HCT116 (cell line): ENCODE results near the gene CENPP. TPM values are rescaled to one million over a fixed set of nuclear protein-coding genes. Genes with fewer than 3 reads are reported as not detected.

Experiments used
- ATAC-seq: fragments of 200-7000 bp; cut with Tn5 transposase; 2 replicates; pipeline ENCODE4 v1.9.1; 2020; ENCODE audit warnings: mild to moderate bottlenecking, moderate library complexity
- BruUV-seq: library from RNA; stranded (reverse); fragments of 400-500 nt; replicated peaks from 2 replicates; lab custom pipeline; 2021; lab: Mats Ljungman, UMichigan
- CTCF ChIA-PET: fragments of 300-600 bp; sonication (Branson Sonifier 250); formaldehyde crosslinking; loops from one replicate; lab custom pipeline; 2021; ENCODE audit warnings: antibody characterized with exemption; lab: Charles Lee
- POLR2A ChIA-PET: fragments of 300-600, 350-600 bp; sonication (Branson Sonifier 250); formaldehyde crosslinking; loops from one replicate; lab custom pipeline; 2021; ENCODE audit warnings: antibody characterized with exemption; lab: Charles Lee
- RAD21 ChIA-PET, 2 experiments: fragments of 300-600 bp; sonication (Branson Sonifier 250); formaldehyde crosslinking; loops; one replicate each; lab custom pipeline; 2023; ENCODE audit warnings: low total read pairs in 2 of 2; ENCODE audit not compliant: uncharacterized antibody in 2 of 2, unreplicated experiment in 2 of 2, low non-redundant PET in 1 of 2; lab: Charles Lee
- DNase-seq: peaks from one replicate; pipeline ENCODE4 v3.0.0-alpha.2; 2010; ENCODE audit warnings: low read depth, low spot score
- H2AFZ ChIP-seq: fragments of 200-600 bp; shearing (Covaris generic), sonication (generic); 2 replicates; pipeline ENCODE4 v1.6.1; 2017; ENCODE audit warnings: low read depth, mixed run types, mixed read lengths, antibody characterized with exemption, low read length; ENCODE audit not compliant: poor library complexity, severe bottlenecking
- H3K27ac ChIP-seq: 2 replicates; pipeline ENCODE4 v1.5.1; 2012; ENCODE audit warnings: low read depth, low read length
- H3K27me3 ChIP-seq: fragments of 200-600 bp; sonication (generic); 2 replicates; pipeline ENCODE4 v1.6.1; 2016; ENCODE audit warnings: mixed run types, low read length, mixed read lengths; ENCODE audit not compliant: insufficient read depth
- H3K36me3 ChIP-seq, 2 experiments: fragments of 200-500 bp in 1 of 2; fragments of 200-600 bp in 1 of 2; sonication (Bioruptor generic) in 1 of 2; sonication (generic) in 1 of 2; 2 replicates each; pipeline versions ENCODE4 v1.5.1 to v1.6.1; 2014 to 2016; ENCODE audit warnings: low read length in 2 of 2, inconsistent platforms in 1 of 2, mixed read lengths in 1 of 2, mixed run types in 1 of 2; ENCODE audit not compliant: insufficient read depth in 2 of 2, control insufficient read depth in 1 of 2
- H3K4me1 ChIP-seq, 2 experiments: fragments of 200-600 bp in 1 of 2; sonication (generic) in 1 of 2; 2 replicates each; pipeline versions ENCODE4 v1.5.1 to v1.6.1; 2012 to 2017; ENCODE audit warnings: low read length in 2 of 2, inconsistent platforms in 1 of 2, mild to moderate bottlenecking in 1 of 2, mixed read lengths in 1 of 2, mixed run types in 1 of 2, moderate library complexity in 1 of 2; ENCODE audit not compliant: insufficient read depth in 2 of 2, control insufficient read depth in 1 of 2
- H3K4me2 ChIP-seq: fragments of 200-600 bp; sonication (generic); 2 replicates; pipeline ENCODE4 v1.6.1; 2017; ENCODE audit warnings: mixed run types, low read length, mixed read lengths
- H3K4me3 ChIP-seq, 2 experiments: fragments of 200-600 bp in 1 of 2; sonication (generic) in 1 of 2; replicated peaks in 1 of 2; 2 replicates each; pipeline ENCODE4 v1.5.1; 2011 to 2016; ENCODE audit warnings: low read length in 2 of 2, control low read depth in 1 of 2, low read depth in 1 of 2, mild to moderate bottlenecking in 1 of 2, mixed read lengths in 1 of 2, mixed run types in 1 of 2
- H3K79me2 ChIP-seq: fragments of 200-600 bp; sonication (generic); 2 replicates; pipeline ENCODE4 v1.6.1; 2017; ENCODE audit warnings: mild to moderate bottlenecking, mixed run types, low read length, moderate library complexity, mixed read lengths; ENCODE audit not compliant: insufficient read depth
- H3K9ac ChIP-seq: fragments of 200-600 bp; sonication (generic); 2 replicates; pipeline ENCODE4 v1.6.1; 2016; ENCODE audit warnings: low read length, mixed read lengths
- H3K9me2 ChIP-seq: fragments of 200-600 bp; sonication (generic), shearing (Covaris generic); 2 replicates; pipeline ENCODE4 v1.6.1; 2017; ENCODE audit warnings: mixed run types, mild to moderate bottlenecking, moderate library complexity; ENCODE audit not compliant: insufficient read depth
- H3K9me3 ChIP-seq, 2 experiments: fragments of 200-500 bp in 1 of 2; fragments of 200-600 bp in 1 of 2; sonication (Bioruptor generic) in 1 of 2; sonication (generic) in 1 of 2; 2 replicates each; pipeline ENCODE4 v1.6.1; 2014 to 2017; ENCODE audit warnings: low read length in 2 of 2, mixed read lengths in 2 of 2, inconsistent platforms in 1 of 2, low read depth in 1 of 2, mild to moderate bottlenecking in 1 of 2, mixed run types in 1 of 2, moderate library complexity in 1 of 2; ENCODE audit not compliant: control insufficient read depth in 1 of 2, insufficient read depth in 1 of 2
- H4K20me1 ChIP-seq: fragments of 200-600 bp; sonication (generic), shearing (Covaris generic); 2 replicates; pipeline ENCODE4 v1.6.1; 2017; ENCODE audit warnings: mixed run types, mild to moderate bottlenecking, moderate library complexity; ENCODE audit not compliant: insufficient read depth
- CBX3 ChIP-seq: IDR thresholded peaks from 2 replicates; pipeline ENCODE4 v1.6.1; 2012; ENCODE audit warnings: low read depth
- CEBPB ChIP-seq: IDR thresholded peaks from 2 replicates; pipeline ENCODE4 v1.6.1; 2012; ENCODE audit warnings: low read depth
- EGR1 ChIP-seq: IDR thresholded peaks from 2 replicates; pipeline ENCODE4 v1.6.1; 2012; ENCODE audit warnings: low read depth
- ELF1 ChIP-seq: IDR thresholded peaks from 2 replicates; pipeline ENCODE4 v1.6.1; 2012; ENCODE audit warnings: low read depth, borderline replicate concordance
- EZH2 ChIP-seq: fragments of 200-600 bp; sonication (generic); IDR thresholded peaks from 2 replicates; pipeline ENCODE4 v1.6.1; 2017; ENCODE audit warnings: antibody characterized with exemption, mixed run types
- EZH2phosphoT487 ChIP-seq: fragments of 200-600 bp; IDR thresholded peaks from 2 replicates; pipeline ENCODE4 v1.6.1; 2018; ENCODE audit warnings: antibody characterized with exemption, borderline replicate concordance
- FOSL1 ChIP-seq: IDR thresholded peaks from 2 replicates; pipeline ENCODE4 v1.6.1; 2012; ENCODE audit warnings: low read depth
- JUND ChIP-seq: IDR thresholded peaks from 2 replicates; pipeline ENCODE4 v1.6.1; 2012
- POLR2A ChIP-seq: IDR thresholded peaks from 2 replicates; pipeline ENCODE4 v1.7.0; 2011; ENCODE audit warnings: borderline replicate concordance; ENCODE audit not compliant: insufficient read depth, insufficient read length; ENCODE audit errors: extremely low read depth
- POLR2AphosphoS5 ChIP-seq: IDR thresholded peaks from 2 replicates; pipeline ENCODE4 v1.6.1; 2011; ENCODE audit warnings: mild to moderate bottlenecking, low read depth, low read length, moderate library complexity
- SRF ChIP-seq: IDR thresholded peaks from 2 replicates; pipeline ENCODE4 v1.6.1; 2012; ENCODE audit warnings: low read depth
- TCF7L2 ChIP-seq: IDR thresholded peaks from 2 replicates; pipeline ENCODE4 v1.7.0; 2011; ENCODE audit warnings: borderline replicate concordance, inconsistent platforms; ENCODE audit not compliant: insufficient read depth, insufficient read length; ENCODE audit errors: extremely low read depth
- YY1 ChIP-seq: IDR thresholded peaks from 2 replicates; pipeline ENCODE4 v1.6.1; 2011; ENCODE audit warnings: low read length, low read depth, moderate library complexity, mild to moderate bottlenecking; ENCODE audit not compliant: insufficient replicate concordance; ENCODE audit errors: extremely low read depth
- ZFX ChIP-seq: fragments of 450-650 bp; IDR thresholded peaks from 2 replicates; pipeline ENCODE4 v1.6.1; 2017
- ZNF274 ChIP-seq: fragments of 200-500 bp; sonication (Bioruptor generic); IDR thresholded peaks from 2 replicates; pipeline ENCODE4 v1.6.1; 2014; ENCODE audit warnings: mild to moderate bottlenecking, low read depth, low read length, inconsistent platforms
- intact Hi-C: fragments of 100-400 bp; cut with micrococcal nuclease; formaldehyde crosslinking; loops from 2 replicates; pipeline ENCODE4 v1.10.0; 2022
- total RNA-seq: library from RNA; stranded (reverse); gene quantifications from one replicate; pipeline ENCODE4 v1.2.1, GENCODE V29; 2021; ENCODE audit not compliant: unreplicated experiment
- TF ChIP-seq, protein P1 (sequence below): IDR thresholded peaks from 2 replicates; pipeline ENCODE4 v1.6.1; 2011; ENCODE audit warnings: mild to moderate bottlenecking, low read length, moderate library complexity; ENCODE audit not compliant: insufficient replicate concordance; ENCODE audit errors: extremely low read depth
- TF ChIP-seq, protein P2 (sequence below): IDR thresholded peaks from 2 replicates; pipeline ENCODE4 v1.6.1; 2012
- TF ChIP-seq, protein P3 (sequence below): IDR thresholded peaks from 2 replicates; pipeline ENCODE4 v1.6.1; 2012
- TF ChIP-seq, protein P4 (sequence below), 3 experiments: fragments of 200-600 bp in 1 of 3; sonication (generic) in 1 of 3; IDR thresholded peaks in 2 of 3; conservative IDR thresholded peaks in 1 of 3; 2 replicates each; pipeline ENCODE4 v1.5.1; 2012 to 2017; ENCODE audit warnings: low read depth in 2 of 3, low read length in 2 of 3, antibody characterized with exemption in 1 of 3, borderline replicate concordance in 1 of 3, control low read depth in 1 of 3, mild to moderate bottlenecking in 1 of 3, mixed read lengths in 1 of 3, mixed run types in 1 of 3, moderate library complexity in 1 of 3; ENCODE audit not compliant: insufficient read depth in 1 of 3

CENPP gene
- total RNA-seq, 1 experiment from 2014 or later = 7.0 TPM

DNA sequence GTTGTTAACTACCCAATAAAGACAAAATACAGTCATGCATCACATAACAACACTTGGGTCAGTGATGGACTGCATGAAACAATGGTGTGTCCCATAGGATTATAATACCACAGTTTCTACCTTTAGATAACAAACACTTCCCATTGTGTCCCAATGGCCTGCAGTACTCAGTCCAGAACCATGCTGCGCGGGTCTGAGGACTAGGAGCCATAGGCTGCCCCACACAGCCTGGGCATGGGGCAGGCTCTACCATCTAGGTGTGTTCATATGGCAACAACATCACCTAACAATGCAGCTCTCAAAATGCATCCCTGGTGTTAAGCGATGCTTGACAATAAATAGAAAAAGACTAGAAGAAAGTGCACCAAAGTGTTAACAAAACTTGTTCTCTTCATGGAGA lies 337.4 kb downstream of the CENPP start:
- no peaks in the 10 kb centered on the region for H3K9me2 ChIP-seq
- intact Hi-C loops = no loop called here
- H3K4me3 ChIP-seq = no peak overlapping the region
- no peaks in the 10 kb centered on the region for H3K27me3 ChIP-seq
- H2AFZ ChIP-seq = no peak overlapping the region
- BruUV-seq = no TSS peak
- no peak overlapping the region for H3K4me2 ChIP-seq
- ChIA-PET POLR2A (no interaction called here), CTCF (no interaction called here), RAD21 (no interaction called here)
- H3K36me3 ChIP-seq = peaks cover 3 to 10% of the 10 kb centered on the region in 2 experiments; a peak in 2 of 4 replicates
- no peaks in the 10 kb centered on the region; a peak in 1 of 4 replicates for H3K4me1 ChIP-seq
- no peaks in the 10 kb centered on the region for H4K20me1 ChIP-seq
- no peak for ATAC-seq
- no peaks in the 10 kb centered on the region for H3K9me3 ChIP-seq
- TF ChIP-seq, protein P1, sequence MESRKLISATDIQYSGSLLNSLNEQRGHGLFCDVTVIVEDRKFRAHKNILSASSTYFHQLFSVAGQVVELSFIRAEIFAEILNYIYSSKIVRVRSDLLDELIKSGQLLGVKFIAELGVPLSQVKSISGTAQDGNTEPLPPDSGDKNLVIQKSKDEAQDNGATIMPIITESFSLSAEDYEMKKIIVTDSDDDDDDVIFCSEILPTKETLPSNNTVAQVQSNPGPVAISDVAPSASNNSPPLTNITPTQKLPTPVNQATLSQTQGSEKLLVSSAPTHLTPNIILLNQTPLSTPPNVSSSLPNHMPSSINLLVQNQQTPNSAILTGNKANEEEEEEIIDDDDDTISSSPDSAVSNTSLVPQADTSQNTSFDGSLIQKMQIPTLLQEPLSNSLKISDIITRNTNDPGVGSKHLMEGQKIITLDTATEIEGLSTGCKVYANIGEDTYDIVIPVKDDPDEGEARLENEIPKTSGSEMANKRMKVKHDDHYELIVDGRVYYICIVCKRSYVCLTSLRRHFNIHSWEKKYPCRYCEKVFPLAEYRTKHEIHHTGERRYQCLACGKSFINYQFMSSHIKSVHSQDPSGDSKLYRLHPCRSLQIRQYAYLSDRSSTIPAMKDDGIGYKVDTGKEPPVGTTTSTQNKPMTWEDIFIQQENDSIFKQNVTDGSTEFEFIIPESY = no peak
- TF ChIP-seq EZH2phosphoT487 = no peak
- TF ChIP-seq, protein P2, sequence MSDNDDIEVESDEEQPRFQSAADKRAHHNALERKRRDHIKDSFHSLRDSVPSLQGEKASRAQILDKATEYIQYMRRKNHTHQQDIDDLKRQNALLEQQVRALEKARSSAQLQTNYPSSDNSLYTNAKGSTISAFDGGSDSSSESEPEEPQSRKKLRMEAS = no peak
- no peak for TF ChIP-seq SRF
- TF ChIP-seq, protein P3, sequence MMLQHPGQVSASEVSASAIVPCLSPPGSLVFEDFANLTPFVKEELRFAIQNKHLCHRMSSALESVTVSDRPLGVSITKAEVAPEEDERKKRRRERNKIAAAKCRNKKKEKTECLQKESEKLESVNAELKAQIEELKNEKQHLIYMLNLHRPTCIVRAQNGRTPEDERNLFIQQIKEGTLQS = no peak
- TF ChIP-seq CBX3 = no peak
- no peak for TF ChIP-seq EZH2
- TF ChIP-seq POLR2AphosphoS5 = no peak
- TF ChIP-seq JUND = no peak
- TF ChIP-seq TCF7L2 = no peak
- TF ChIP-seq POLR2A = no peak
- no peak for TF ChIP-seq FOSL1
- no peak for TF ChIP-seq ELF1
- no peak for TF ChIP-seq YY1
- TF ChIP-seq ZNF274 = no peak
- TF ChIP-seq CEBPB = no peak
- no peak for TF ChIP-seq ZFX
- TF ChIP-seq, protein P4, sequence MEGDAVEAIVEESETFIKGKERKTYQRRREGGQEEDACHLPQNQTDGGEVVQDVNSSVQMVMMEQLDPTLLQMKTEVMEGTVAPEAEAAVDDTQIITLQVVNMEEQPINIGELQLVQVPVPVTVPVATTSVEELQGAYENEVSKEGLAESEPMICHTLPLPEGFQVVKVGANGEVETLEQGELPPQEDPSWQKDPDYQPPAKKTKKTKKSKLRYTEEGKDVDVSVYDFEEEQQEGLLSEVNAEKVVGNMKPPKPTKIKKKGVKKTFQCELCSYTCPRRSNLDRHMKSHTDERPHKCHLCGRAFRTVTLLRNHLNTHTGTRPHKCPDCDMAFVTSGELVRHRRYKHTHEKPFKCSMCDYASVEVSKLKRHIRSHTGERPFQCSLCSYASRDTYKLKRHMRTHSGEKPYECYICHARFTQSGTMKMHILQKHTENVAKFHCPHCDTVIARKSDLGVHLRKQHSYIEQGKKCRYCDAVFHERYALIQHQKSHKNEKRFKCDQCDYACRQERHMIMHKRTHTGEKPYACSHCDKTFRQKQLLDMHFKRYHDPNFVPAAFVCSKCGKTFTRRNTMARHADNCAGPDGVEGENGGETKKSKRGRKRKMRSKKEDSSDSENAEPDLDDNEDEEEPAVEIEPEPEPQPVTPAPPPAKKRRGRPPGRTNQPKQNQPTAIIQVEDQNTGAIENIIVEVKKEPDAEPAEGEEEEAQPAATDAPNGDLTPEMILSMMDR (IDR thresholded peaks at IDR 0.05 in 2 of 3, conservative IDR thresholded peaks at IDR 0.05 in 1 of 3; ENCODE audit: borderline replicate concordance in 1 of 3, insufficient read depth in 1 of 3, low read depth in 2 of 3, low read length in 2 of 3) = no peak
- TF ChIP-seq EGR1 = no peak
- H3K79me2 ChIP-seq = peaks cover 99% of the 10 kb centered on the region
- no peak overlapping the region for H3K27ac ChIP-seq
- no peak overlapping the region for H3K9ac ChIP-seq
- no peak for DNase-seq
